Stimulated activated CD4-positive, alpha-beta T cell treated with anti-CD3 and anti-CD28 coated beads, Interleukin-15, amount 100 ng/mL, for 24 hours (primary cell): ENCODE results near the gene ERVV-1.
A peak's percentile ranks its signal among the peaks of the same experiment; 100 is the strongest.
"Not testable (repeated sequence)": the region's sequence is repeated elsewhere in the genome, so short reads cannot be mapped to it uniquely, and the experiment has no call there.

Experiments used
- DNase-seq: peaks from one replicate; pipeline ENCODE4 v3.0.0-alpha.2; 2020

The ERVV-1 gene

DNA sequence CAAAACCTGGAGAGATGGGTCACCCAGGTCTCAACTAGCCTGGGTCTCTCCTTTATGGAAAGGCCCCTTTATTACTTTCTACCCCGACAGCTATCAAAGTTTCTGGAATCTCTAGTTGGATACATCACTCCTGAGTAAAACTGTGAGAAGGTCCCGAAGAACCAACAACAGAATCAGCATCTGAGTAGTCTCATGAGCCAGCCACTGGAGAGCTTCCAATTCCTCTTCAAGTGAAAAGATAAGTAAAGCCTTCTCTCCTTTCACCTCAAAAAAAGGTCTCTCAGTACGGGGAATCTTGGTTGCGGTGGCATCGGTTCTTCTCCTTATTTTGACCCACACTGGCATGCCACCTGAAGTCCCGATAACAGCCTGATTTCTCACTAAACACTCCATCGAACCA is at the start of gene ERVV-1:
Gene ERVV-1, plus strand, starts transcription at position 301 of the 400 bp plus-strand sequence. CDS start 170 bp downstream, outside the sequence.
- no peak for DNase-seq

- no peak for DNase-seq
These were observed 45.9 kb upstream of the ERVV-1 start for GRCh38 chr19:52967772-52968171.

GRCh38 chr19:52981329-52981728 is 32.4 kb upstream of the ERVV-1 start:
- DNase-seq, result no peak

GRCh38 chr19:52983167-52983566 is 30.6 kb upstream of the ERVV-1 start:
- DNase-seq, result not testable (repeated sequence)

GRCh38 chr19:52987221-52987620 is 26.5 kb upstream of the ERVV-1 start:
- DNase-seq, result no peak

DNA sequence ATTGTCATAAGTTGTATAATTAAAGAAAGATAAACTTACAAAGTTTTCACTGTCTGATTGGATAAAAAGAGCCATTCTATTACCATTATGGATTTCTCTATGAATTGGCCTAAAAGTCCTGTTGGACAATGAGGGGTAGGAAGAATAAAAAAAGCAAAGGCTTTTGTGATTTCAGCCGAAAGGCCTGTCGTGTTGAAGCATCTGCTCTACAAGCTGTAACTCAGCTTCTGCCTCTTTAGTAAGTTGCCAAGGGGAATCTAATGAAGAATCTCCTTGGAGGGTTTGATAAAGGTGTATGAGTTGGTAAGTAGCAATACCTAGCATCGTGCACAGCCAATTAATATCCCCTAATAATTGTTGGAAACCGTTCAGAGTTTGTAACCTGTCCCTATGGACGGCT is 25.2 kb upstream of the ERVV-1 start:
- DNase-seq, result no peak

DNA sequence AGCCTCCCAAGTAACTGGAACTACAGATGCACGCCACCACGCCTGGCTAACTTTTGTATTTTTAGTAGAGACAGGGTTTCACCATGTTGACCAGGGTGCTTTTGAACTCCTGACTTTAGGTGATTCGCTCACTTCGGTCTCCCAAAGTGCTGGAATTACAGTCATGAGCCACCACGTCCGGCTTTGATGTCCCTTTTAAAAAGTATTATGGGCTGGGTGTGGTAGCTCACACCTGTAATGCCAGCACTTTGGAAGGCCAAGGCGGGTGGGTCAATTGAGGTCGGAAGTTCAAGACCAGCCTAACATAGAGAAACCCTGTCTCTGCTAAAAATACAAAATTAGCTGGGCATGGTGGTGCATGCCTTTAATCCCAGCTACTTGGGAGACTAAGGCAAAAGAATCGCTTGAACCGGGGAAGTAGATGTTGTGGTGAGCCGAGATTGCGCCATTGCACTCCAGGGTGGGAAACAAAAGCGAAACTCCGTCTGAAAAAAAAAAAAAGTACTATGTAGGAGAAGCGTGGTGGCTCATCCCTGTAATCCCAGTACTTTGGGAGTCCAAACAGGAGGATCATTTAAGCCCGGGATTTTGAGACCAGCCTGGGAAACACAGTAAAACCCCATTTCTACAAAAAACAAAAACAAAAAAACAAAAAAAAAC is 22.8 kb upstream of the ERVV-1 start:
- no peak for DNase-seq

DNA sequence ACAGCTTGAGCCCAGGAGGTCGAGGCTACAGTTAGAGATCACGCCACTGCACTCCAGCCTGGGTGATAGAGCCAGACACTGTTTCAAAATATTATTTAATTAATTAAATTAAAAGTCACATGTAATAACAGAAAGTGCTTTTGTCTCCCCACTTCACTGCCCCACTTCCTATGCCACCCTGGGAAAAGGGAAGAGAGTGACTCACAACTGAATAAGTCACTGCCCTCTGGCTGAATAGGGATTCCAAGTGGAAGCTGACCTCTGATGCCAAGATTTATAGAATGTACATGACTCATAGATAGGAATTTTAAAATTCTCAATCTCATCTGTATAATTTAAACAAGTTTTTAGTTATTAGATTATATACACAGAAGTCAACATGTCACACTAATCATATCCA is 22.2 kb upstream of the ERVV-1 start:
- no peak for DNase-seq

DNA sequence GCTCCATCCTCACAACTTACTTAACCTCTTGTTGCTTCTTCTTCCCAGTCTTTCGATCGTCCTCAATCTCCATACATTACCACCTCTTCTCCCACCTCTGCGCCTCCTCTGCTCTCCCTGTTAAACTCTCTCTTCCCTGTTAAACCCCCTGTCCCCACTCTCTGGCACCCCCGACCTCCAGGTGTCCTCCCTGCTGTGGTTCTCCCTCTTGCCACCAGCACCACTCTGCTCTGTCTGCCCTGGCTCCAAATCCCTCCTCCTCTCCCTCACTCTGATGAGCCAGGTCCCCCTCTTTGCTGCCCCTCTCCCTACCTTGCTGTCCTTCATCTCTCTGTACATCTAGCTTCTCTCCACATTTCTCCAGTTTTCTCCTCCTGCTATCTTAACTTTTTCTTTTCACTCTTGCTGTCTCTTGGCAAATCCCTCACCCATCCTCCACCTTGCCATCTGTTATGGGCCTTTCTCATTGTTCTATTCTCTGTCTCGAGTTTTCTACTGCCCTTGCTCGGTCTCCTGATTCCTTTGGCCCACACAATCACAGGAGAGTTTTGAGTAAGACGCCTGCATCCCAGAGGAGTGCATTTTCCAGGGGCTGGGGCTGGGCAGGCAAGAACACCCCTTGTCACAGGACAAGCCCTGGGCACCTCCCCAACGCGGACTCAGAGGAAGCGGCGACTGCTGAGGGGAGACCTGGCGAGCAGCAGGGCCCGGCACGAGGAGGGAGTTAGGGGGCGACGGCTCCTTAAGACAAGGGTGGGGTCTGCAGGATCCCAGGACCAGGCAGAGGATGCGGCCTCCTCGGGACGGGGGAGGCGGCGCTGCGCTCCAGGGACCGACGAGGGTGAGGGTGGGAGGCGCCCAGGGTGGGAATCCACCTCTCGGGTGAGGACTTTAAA is 21.4 kb upstream of the ERVV-1 start:
- DNase-seq, result peak; percentile 3

DNA sequence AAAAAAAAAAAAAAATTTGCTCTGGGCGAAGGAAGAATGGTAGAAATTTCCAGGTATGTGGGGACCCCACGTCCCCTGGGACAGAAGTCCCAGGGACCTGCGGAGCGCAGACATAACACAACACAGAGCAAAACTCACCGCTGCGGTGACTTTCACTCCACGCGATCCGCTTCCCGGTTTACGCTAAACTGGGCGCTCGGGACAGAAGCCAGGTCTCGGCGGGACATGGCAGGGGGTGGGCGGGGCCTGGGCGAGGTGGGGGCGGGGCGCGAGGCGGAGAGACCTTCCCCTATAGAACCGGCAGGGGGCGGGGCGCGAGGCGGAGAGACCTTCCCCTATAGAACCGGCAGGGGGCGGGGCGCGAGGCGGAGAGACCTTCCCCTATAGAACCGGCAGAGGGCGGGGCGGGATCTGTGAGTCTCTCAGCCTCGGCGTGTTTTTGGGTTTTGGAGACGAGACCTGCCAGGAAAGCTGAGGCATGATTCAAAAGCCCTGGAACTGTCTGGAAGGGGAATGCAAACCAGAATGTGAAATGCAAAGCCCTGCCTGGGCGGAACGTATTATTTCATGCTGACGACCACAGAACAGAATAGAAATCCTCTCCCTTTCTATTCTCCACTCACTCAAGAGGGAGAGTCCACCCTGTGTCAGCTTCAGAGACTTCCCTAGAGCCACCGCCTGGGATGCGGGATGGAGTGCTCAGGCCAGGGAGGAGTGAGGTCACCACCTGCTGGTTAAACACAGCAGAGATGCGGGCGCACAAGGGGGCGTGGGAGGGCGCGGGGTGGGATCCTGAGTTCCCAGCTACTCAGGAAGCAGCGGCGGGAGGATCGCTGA is 20.2 kb upstream of the ERVV-1 start:
- DNase-seq, result peak; percentile 83

- DNase-seq, result no peak
These were observed 18.0 kb upstream of the ERVV-1 start for GRCh38 chr19:52995711-52996110.

- no peak for DNase-seq
These were observed 15.7 kb upstream of the ERVV-1 start for GRCh38 chr19:52997975-52998374.

DNA sequence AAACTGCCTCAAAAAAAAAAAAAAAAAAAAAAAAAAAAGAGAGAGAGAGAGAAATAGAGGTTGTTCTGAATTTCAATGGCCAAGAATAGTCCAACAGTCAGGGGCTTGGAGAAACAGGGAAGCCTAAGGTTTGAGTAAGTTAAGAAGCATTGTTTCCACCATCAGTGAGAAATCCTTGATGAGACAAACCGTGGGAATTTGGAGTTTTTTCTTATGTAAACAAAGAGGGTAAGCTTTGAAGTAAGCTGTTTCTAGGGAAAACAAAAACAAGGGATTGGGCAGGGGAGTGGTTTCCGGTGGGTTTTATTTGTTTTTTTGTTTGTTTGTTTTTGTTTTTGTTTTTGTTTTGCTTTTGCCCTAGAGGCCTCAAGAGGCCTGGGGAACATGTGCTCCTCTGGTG is 11.2 kb upstream of the ERVV-1 start:
- no peak for DNase-seq

DNA sequence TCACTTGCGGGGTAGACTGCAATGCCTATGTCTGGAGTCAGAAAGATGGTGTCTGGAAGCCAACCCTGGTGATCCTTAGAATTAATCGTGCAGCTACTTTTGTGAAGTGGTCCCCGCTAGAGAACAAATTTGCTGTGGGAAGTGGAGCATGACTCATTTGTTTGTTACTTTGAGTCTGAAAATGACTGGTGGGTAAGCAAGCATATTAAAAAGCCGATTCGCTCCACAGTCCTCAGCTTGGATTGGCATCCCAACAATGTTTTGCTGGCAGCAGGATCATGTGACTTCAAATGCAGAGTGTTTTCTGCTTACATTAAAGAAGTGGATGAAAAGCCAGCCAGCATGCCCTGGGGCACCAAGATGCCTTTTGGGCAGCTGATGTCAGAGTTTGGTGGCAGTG is 9.5 kb upstream of the ERVV-1 start:
- DNase-seq, result no peak

DNA sequence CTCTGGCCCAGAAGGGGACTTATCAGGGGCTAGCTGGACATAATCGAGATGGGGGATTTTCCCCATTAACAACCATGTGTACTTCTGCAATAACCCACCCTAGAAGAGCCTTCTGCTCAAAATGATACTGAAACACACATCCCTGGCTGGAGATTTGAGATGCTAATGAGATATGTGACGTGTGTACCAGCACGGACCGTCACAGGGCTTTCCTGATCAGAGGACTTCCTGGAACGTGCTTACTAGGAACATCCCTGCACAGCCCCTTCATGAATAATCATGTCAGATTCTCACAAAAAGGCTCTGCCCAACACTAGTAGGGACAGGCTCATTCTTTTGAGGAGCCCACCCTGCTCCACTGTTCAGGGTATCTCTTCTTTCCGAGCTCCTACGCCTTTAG is 6.5 kb upstream of the ERVV-1 start:
- no peak for DNase-seq

DNA sequence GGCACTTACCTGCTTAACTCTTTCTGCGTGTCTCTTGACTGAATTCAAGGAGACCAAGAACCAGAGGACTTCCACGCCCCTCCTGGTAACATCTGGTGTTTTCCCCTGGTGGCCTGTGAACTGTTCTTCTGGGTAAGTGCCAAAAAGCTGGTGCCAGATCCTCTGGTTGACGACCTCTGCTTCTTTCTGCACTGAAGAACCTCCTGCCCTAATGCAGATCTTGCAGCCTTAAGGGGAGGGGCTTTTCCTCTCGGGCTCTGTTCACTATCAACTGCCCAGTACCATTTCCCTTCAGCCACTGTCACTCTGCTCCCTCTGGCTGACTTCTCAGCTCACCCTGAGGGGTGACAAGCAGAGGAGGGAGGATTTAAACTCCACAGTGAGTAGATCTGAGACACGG is 6.1 kb upstream of the ERVV-1 start:
- no peak for DNase-seq

GRCh38 chr19:53008061-53008778 is 5.5 kb upstream of the ERVV-1 start:
- DNase-seq, result no peak

DNA sequence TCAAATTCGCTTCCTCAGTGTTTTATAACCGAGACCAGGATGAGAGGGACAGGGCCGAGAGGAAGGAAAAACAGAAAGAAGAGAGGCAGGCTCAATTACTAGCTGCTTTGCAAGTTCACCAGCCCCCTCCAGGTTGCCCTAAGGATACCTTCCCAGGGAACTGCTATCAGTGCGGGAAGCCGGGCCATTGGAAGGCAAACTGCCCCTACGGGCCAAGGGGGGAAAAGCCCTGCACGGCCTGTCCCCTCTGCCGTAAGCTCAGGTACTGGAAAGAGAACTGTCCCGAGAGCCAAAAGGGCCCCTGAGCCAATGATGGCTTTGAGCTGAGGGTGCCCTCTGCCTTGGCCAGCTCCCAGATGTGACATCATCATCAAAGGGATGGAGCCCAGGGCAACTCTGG is 3.2 kb upstream of the ERVV-1 start:
- no peak for DNase-seq

DNA sequence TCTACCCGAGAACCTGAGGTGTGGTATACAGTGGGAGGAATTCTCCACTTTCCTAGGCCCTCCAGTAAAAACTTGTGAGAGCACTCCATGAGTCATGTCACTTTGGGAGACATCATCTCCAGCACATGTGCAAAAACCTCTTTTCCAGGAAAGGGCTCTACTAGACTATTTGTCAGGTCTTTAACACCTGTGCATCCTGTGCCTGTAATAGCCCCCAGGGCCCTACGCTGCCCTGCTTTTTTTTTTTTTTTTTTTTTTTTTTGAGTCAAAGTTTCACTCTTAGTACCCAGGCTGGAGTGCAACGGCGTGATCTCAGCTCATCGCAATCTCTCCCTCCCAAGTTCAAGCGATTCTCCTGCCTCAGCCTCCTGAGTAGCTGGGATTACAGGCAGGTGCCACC is 1.7 kb upstream of the ERVV-1 start:
- no peak for DNase-seq

GRCh38 chr19:53015159-53015558 is 1.4 kb downstream of the ERVV-1 start:
- DNase-seq, result no peak

- DNase-seq, result no peak
These were observed 2.0 kb downstream of the ERVV-1 start for GRCh38 chr19:53015730-53016129.

DNA sequence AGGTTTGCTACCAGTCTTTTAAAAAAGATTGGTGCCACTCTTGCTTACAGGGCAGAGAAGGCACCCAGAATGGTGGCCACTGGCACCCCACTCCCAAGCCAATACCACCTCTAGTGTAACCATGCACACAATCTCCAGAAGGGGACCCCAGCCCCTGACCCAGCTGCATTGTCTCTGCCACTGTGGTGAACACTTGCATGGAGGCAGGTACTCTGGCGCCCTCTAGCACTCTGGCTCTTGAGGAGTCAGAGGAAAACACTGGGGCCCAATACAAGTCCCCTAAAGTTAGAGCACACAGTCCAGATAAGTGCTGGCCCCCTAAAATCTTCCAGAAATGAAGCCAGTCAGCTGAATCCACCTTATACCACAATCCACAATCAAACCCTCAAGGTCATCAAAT is 6.0 kb downstream of the ERVV-1 start:
- DNase-seq, result peak; percentile 5

GRCh38 chr19:53028306-53028705 is 14.6 kb downstream of the ERVV-1 start:
- not testable (repeated sequence) for DNase-seq
